H1 (cell line): Measurements from ENCODE around the gene GALNT15. TPM values are rescaled to one million over a fixed set of nuclear protein-coding genes. Genes with fewer than 3 reads are reported as not detected.
A peak's percentile ranks its signal among the peaks of the same experiment; 100 is the strongest.

ENCODE experiments used
- ATF2 ChIP-seq: IDR thresholded peaks from 2 replicates; pipeline ENCODE4 v1.6.1; 2012; ENCODE audit warnings: low read length, inconsistent platforms
- CBX8 ChIP-seq: fragments of 300-800, 300-1000 bp; sonication (generic); IDR thresholded peaks from 2 replicates; pipeline ENCODE4 v1.7.1; 2016; ENCODE audit warnings: low read depth, low read length, borderline replicate concordance
- EP300 ChIP-seq, 2 experiments: IDR thresholded peaks; 1 replicate in 1 of 2; 2 replicates in 1 of 2; pipeline ENCODE4 v1.6.1; 2011 to 2012; ENCODE audit warnings: low read depth in 2 of 2, low read length in 2 of 2, mild to moderate bottlenecking in 2 of 2, borderline replicate concordance in 1 of 2, inconsistent platforms in 1 of 2, moderate library complexity in 1 of 2
- GABPA ChIP-seq: IDR thresholded peaks from 2 replicates; pipeline ENCODE4 v1.6.1; 2011; ENCODE audit warnings: mild to moderate bottlenecking, low read length, moderate library complexity, borderline replicate concordance; ENCODE audit not compliant: insufficient read depth
- SIRT6 ChIP-seq: IDR thresholded peaks from one replicate; pipeline ENCODE4 v1.7.1; 2012; ENCODE audit warnings: low read length, inconsistent platforms
- SRF ChIP-seq: IDR thresholded peaks from 2 replicates; pipeline ENCODE4 v1.6.1; 2011; ENCODE audit warnings: mild to moderate bottlenecking, low read depth, low read length, moderate library complexity
- polyA plus RNA-seq, 7 experiments: library from polyadenylated mRNA; depleted of rRNA in 3 of 7; stranded (reverse) in 5 of 7; unstranded in 2 of 7; fragments of >200 nt in 5 of 7; fragments of 200-250 nt in 2 of 7; gene quantifications; 1 replicate in 5 of 7; 2 replicates in 1 of 7; 4 replicates in 1 of 7; pipeline versions ENCODE4 v1.2.1 to v1.2.3, GENCODE V29; 2011 to 2013; ENCODE audit warnings: missing spikeins in 2 of 7, mixed read lengths in 2 of 7
- total RNA-seq: library from RNA; stranded (reverse); fragmentation: NEBNext Ultra II Directional; extraction: Animal tissue kit (Norgen Biotek cat#: 25700); gene quantifications from 2 replicates; pipeline ENCODE4 v1.2.1, GENCODE V29; 2021

The GALNT15 gene
- total and polyA plus RNA-seq, 2 of the 8 experiments (the other 6 are each of a cell fraction or from before 2014, with no cell fraction given): 0.02 TPM; not detected in 1

DNA sequence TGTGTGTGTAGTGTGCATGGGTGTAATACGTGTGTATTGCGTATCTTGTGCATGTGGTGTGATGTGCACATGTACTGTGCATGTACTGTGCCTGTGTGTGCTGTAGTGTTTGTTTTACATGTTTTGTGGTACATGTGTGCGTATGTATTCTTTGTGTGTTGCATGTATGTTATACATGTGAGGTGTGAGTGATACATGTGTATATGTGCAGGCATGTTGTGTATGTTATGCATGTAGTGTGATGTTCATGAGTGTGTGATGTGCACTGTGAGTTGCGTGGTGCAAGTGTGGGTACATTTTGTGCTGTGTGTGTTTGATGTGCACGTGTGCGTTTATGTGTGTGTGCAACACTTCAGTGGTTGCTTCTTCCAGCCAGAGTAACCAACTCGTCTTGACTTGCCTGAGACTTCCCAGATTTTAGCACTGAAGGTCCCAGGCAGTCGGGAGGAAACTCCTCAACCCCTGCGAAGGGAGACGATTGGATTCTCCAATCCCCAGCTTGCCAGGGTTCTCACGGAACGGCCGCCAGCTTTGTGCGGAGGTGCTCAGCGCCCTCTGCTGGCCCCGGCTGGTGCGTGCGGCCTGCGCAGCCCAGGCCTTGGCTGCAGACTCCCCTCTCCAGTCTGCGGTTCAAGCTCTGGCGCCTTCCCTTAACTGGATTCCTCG, 3.6 kb downstream of the GALNT15 start (continued):
- TF ChIP-seq GABPA: peak; percentile 76; the same call in 1 of the 2 replicates
- no peak for TF ChIP-seq SIRT6
- TF ChIP-seq CBX8: no peak
- TF ChIP-seq EP300 (IDR thresholded peaks at IDR 0.05; ENCODE audit: borderline replicate concordance in 1 of 2, low read depth in 2 of 2, low read length in 2 of 2): peak in 1 of 2 experiments; percentile 25; a peak in 1 of 3 replicates
- no peak for TF ChIP-seq ATF2
- no peak for TF ChIP-seq SRF
